MM.1S (cell line): ENCODE results near the gene PPP1R12B.
"Not testable (repeated sequence)": the region's sequence is repeated elsewhere in the genome, so short reads cannot be mapped to it uniquely, and the experiment has no call there.

Experiments used
- DNase-seq: peaks from one replicate; pipeline ENCODE4 v3.0.0-alpha.2; 2015
- H2AFZ ChIP-seq: fragments of 300-600 bp; sonication (generic); 2 replicates; pipeline ENCODE4 v1.6.0; 2016; ENCODE audit warnings: antibody characterized with exemption, low read length
- H3F3A ChIP-seq: fragments of 300-600 bp; sonication (generic); 2 replicates; pipeline ENCODE4 v1.6.1; 2016; ENCODE audit warnings: mild to moderate bottlenecking, antibody characterized with exemption, low read length, moderate library complexity, mixed read lengths; ENCODE audit not compliant: insufficient read depth
- H3K27ac ChIP-seq: fragments of 300-600 bp; sonication (generic); 2 replicates; pipeline ENCODE4 v1.5.1; 2016; ENCODE audit warnings: mild to moderate bottlenecking, low read length
- H3K27me3 ChIP-seq: fragments of 300-600 bp; sonication (generic); replicated peaks from 2 replicates; pipeline ENCODE4 v1.6.0; 2016; ENCODE audit warnings: low read length; ENCODE audit not compliant: insufficient read depth
- H3K36me3 ChIP-seq: fragments of 300-600 bp; sonication (generic); replicated peaks from 2 replicates; pipeline ENCODE4 v1.6.1; 2016; ENCODE audit warnings: mild to moderate bottlenecking, low read length, mixed read lengths; ENCODE audit not compliant: insufficient read depth
- H3K4me1 ChIP-seq: fragments of 300-600 bp; sonication (generic); 2 replicates; pipeline ENCODE4 v1.6.1; 2016; ENCODE audit warnings: low read length, mixed read lengths
- H3K4me2 ChIP-seq: fragments of 300-600 bp; sonication (generic); 2 replicates; pipeline ENCODE4 v1.6.0; 2016; ENCODE audit warnings: low read depth, low read length
- H3K4me3 ChIP-seq: fragments of 300-600 bp; sonication (generic); 2 replicates; pipeline ENCODE4 v1.5.1; 2016; ENCODE audit warnings: low read length, mixed read lengths
- H3K79me2 ChIP-seq: fragments of 300-600 bp; sonication (generic); 2 replicates; pipeline ENCODE4 v1.6.1; 2016; ENCODE audit warnings: mixed run types, low read length, mixed read lengths
- H3K9ac ChIP-seq: fragments of 300-600 bp; sonication (generic); 2 replicates; pipeline ENCODE4 v1.6.1; 2016; ENCODE audit warnings: low read length, mixed read lengths
- H3K9me2 ChIP-seq: fragments of 300-600 bp; sonication (generic); replicated peaks from 2 replicates; pipeline ENCODE4 v1.6.1; 2016; ENCODE audit warnings: mild to moderate bottlenecking, low read length, mixed read lengths; ENCODE audit not compliant: insufficient read depth
- H3K9me3 ChIP-seq: fragments of 300-600 bp; sonication (generic); replicated peaks from 2 replicates; pipeline ENCODE4 v1.6.1; 2016; ENCODE audit warnings: mild to moderate bottlenecking, low read length, mixed read lengths; ENCODE audit not compliant: insufficient read depth
- H4K20me1 ChIP-seq: fragments of 300-600 bp; sonication (generic); 2 replicates; pipeline ENCODE4 v1.6.1; 2016; ENCODE audit warnings: mild to moderate bottlenecking, low read length, moderate library complexity, mixed read lengths; ENCODE audit not compliant: insufficient read depth
- CTCF ChIP-seq: fragments of 300-600 bp; sonication (generic); IDR thresholded peaks from 2 replicates; pipeline ENCODE4 v1.5.1; 2016; ENCODE audit warnings: antibody characterized with exemption, low read length, mixed read lengths
- EZH2 ChIP-seq: fragments of 300-600 bp; sonication (generic); optimal IDR thresholded peaks from 2 replicates; pipeline ENCODE3; 2017; ENCODE audit warnings: low read depth, mild to moderate bottlenecking, antibody characterized with exemption, low read length, mixed read lengths
- EZH2phosphoT487 ChIP-seq: fragments of 300-600 bp; sonication (generic); IDR thresholded peaks from 2 replicates; pipeline ENCODE4 v1.6.1; 2018; ENCODE audit warnings: antibody characterized with exemption, low read length

PPP1R12B gene

GRCh38 chr1:202546796-202547195 lies 198.3 kb downstream of the PPP1R12B start:
- H3F3A ChIP-seq: peaks cover 18% of the 10 kb centered on the region
- H3K27ac ChIP-seq: peak overlapping the region; percentile 65; the same call in 1 of the 2 replicates
- not testable (repeated sequence) for H2AFZ ChIP-seq, H4K20me1 ChIP-seq, H3K79me2 ChIP-seq, H3K36me3 ChIP-seq, H3K9me2 ChIP-seq, H3K9me3 ChIP-seq, H3K27me3 ChIP-seq
- H3K4me3 ChIP-seq: peak overlapping the region; percentile 27
- H3K4me2 ChIP-seq: peak overlapping the region; percentile 59
- peak; percentile 82 for DNase-seq
- H3K4me1 ChIP-seq: peaks cover 36% of the 10 kb centered on the region
- peak overlapping the region; percentile 13; the same call in 1 of the 2 replicates for H3K9ac ChIP-seq

GRCh38 chr1:202547215-202547614 lies 198.7 kb downstream of the PPP1R12B start:
- H3K4me1 ChIP-seq: peaks cover 40% of the 10 kb centered on the region

GRCh38 chr1:202550088-202550487 lies 201.6 kb downstream of the PPP1R12B start:
- H3K9me3 ChIP-seq, H2AFZ ChIP-seq, H3K4me2 ChIP-seq, H3K9ac ChIP-seq, H3K9me2 ChIP-seq, H4K20me1 ChIP-seq, H3K36me3 ChIP-seq, DNase-seq, H3K27ac ChIP-seq, H3K4me3 ChIP-seq, H3K27me3 ChIP-seq, H3K79me2 ChIP-seq: not testable (repeated sequence)
- Histone ChIP-seq H3F3A (peaks cover 34% of the 10 kb centered on the region), H3K4me1 (peaks cover 59% of the 10 kb centered on the region)

More at GRCh38 chr1:202547215-202547614, 198.7 kb downstream of the PPP1R12B start:
- no peak for TF ChIP-seq EZH2phosphoT487
- no peak for TF ChIP-seq CTCF
- no peak for TF ChIP-seq EZH2
- Histone ChIP-seq H3K9ac (peak overlapping the region; percentile 13; the same call in 1 of the 2 replicates), H4K20me1 (no peaks in the 10 kb centered on the region), H3K36me3 (no peaks in the 10 kb centered on the region), H3K27me3 (no peaks in the 10 kb centered on the region), H2AFZ (no peak overlapping the region), H3K4me2 (peak overlapping the region; percentile 59), H3K27ac (peak overlapping the region; percentile 65; the same call in 1 of the 2 replicates), H3K9me2 (no peaks in the 10 kb centered on the region), H3K4me3 (peak overlapping the region; percentile 15; the same call in 1 of the 2 replicates), H3F3A (peaks cover 20% of the 10 kb centered on the region), H3K79me2 (no peaks in the 10 kb centered on the region), H3K9me3 (no peaks in the 10 kb centered on the region)
- DNase-seq: peak; percentile 45

GRCh38 chr1:202551683-202552082 lies 203.2 kb downstream of the PPP1R12B start:
- H2AFZ ChIP-seq: no peak overlapping the region
- H3K27me3 ChIP-seq: no peaks in the 10 kb centered on the region
- no peak overlapping the region for H3K4me3 ChIP-seq
- no peaks in the 10 kb centered on the region for H3K9me3 ChIP-seq
- no peaks in the 10 kb centered on the region for H3K36me3 ChIP-seq
- H3K9me2 ChIP-seq: no peaks in the 10 kb centered on the region
- H4K20me1 ChIP-seq: no peaks in the 10 kb centered on the region
- H3K27ac ChIP-seq: no peak overlapping the region
- TF ChIP-seq CTCF (no peak), EZH2phosphoT487 (no peak), EZH2 (no peak)
- no peaks in the 10 kb centered on the region for H3K79me2 ChIP-seq
- no peak overlapping the region for H3K9ac ChIP-seq
- no peak for DNase-seq
- peaks cover 48% of the 10 kb centered on the region for H3K4me1 ChIP-seq
- peaks cover 24% of the 10 kb centered on the region for H3F3A ChIP-seq
- no peak overlapping the region for H3K4me2 ChIP-seq

- peak overlapping the region; percentile 22; the same call in 1 of the 2 replicates for H3K27ac ChIP-seq
- H2AFZ ChIP-seq, H3K4me3 ChIP-seq, H3K36me3 ChIP-seq, H3K4me2 ChIP-seq, H3K79me2 ChIP-seq, H3K27me3 ChIP-seq, H4K20me1 ChIP-seq, H3K9me3 ChIP-seq, DNase-seq, H3K9me2 ChIP-seq, H3K9ac ChIP-seq: not testable (repeated sequence)
- H3K4me1 ChIP-seq: peaks cover 42% of the 10 kb centered on the region
- peaks cover 16% of the 10 kb centered on the region for H3F3A ChIP-seq
These were observed 204.1 kb downstream of the PPP1R12B start for GRCh38 chr1:202552615-202553014.

GRCh38 chr1:202553078-202553477 lies 204.6 kb downstream of the PPP1R12B start:
- H3K9ac ChIP-seq: not testable (repeated sequence)

More at GRCh38 chr1:202553078-202553477, 204.6 kb downstream of the PPP1R12B start:
- H3K27me3 ChIP-seq, H3K36me3 ChIP-seq, H3K79me2 ChIP-seq, DNase-seq, H3K4me2 ChIP-seq, H3K9me3 ChIP-seq, H3K4me3 ChIP-seq, H4K20me1 ChIP-seq, H3K9me2 ChIP-seq, H2AFZ ChIP-seq: not testable (repeated sequence)
- Histone ChIP-seq H3K27ac (peak overlapping the region; percentile 22; the same call in 1 of the 2 replicates), H3F3A (peaks cover 16% of the 10 kb centered on the region), H3K4me1 (peaks cover 37% of the 10 kb centered on the region)
